ENCODE measurements around the gene GPHB5. TPM values are rescaled to one million over a fixed set of nuclear protein-coding genes. Genes with fewer than 3 reads are reported as not detected.

GPHB5 gene
- total RNA-seq, 4 donors from 2014 or later, result not detected

DNA sequence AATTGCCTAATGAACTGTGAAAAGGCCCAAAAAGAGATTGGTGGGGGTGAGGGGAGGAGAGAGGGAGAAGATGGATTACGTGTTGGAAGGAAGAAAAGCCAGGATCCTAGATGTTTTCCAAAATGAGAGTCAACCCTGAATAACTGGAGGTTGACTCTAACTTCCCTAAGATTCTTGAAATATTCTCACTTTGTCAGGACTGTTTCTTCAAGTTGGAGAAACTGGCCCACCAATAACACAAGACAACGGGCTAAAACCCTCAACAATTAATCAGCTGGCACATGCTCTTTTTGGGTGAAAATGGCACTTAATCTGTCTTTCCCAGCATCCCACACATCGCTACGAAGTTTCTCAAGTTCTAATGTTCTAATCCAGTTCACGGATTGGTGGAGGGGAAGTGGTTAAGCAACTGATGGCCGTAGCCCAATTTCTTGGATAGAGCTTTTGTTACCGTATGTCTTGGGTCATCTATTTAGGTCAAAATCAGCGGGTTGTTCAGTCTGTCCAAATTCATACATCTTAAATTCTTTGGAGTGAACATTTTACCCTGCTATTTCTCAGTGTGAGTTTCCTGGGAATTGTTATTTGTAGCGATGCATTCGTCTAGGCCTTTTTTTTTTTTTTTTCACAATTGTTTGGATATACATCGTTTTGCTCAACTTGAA is 49.0 kb downstream of the GPHB5 start:
- H3K9me3 ChIP-seq, result no peaks in the 10 kb centered on the region
- H3K4me1 ChIP-seq, result peaks cover 0 to 7% of the 10 kb centered on the region in 2 donors
- H3K36me3 ChIP-seq, result no peaks in the 10 kb centered on the region
- intact Hi-C loops (cut with DNase I; ENCODE audit: low total_unique reads) (no loop called here), in situ Hi-C loops (cut with MboI; ENCODE audit: low sequenced_read_pairs in 4 of 4) (loop anchor here in 3 of 4 donors (10.0 kb wide), 2 partner anchors 95 to 1105 kb away; no protein-coding TSS in a partner anchor)
- no peak for DNase-seq
- no peaks in the 10 kb centered on the region for H3K27me3 ChIP-seq
- H3K27ac ChIP-seq, result no peak overlapping the region
- TF ChIP-seq, protein P1, sequence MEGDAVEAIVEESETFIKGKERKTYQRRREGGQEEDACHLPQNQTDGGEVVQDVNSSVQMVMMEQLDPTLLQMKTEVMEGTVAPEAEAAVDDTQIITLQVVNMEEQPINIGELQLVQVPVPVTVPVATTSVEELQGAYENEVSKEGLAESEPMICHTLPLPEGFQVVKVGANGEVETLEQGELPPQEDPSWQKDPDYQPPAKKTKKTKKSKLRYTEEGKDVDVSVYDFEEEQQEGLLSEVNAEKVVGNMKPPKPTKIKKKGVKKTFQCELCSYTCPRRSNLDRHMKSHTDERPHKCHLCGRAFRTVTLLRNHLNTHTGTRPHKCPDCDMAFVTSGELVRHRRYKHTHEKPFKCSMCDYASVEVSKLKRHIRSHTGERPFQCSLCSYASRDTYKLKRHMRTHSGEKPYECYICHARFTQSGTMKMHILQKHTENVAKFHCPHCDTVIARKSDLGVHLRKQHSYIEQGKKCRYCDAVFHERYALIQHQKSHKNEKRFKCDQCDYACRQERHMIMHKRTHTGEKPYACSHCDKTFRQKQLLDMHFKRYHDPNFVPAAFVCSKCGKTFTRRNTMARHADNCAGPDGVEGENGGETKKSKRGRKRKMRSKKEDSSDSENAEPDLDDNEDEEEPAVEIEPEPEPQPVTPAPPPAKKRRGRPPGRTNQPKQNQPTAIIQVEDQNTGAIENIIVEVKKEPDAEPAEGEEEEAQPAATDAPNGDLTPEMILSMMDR (IDR thresholded peaks at IDR 0.05 in 4 of 5, conservative IDR thresholded peaks at IDR 0.05 in 1 of 5), result no peak
- no peak for TF ChIP-seq POLR2A (IDR thresholded peaks at IDR 0.05)
- ATAC-seq, result no peak
- H3K4me3 ChIP-seq, result no peak overlapping the region

- no peak overlapping the region for H3K27ac ChIP-seq
- no peak for ATAC-seq
- no peak for DNase-seq
- H3K27me3 ChIP-seq, result no peaks in the 10 kb centered on the region
- no peak overlapping the region for H3K4me3 ChIP-seq
- intact Hi-C loops (cut with DNase I; ENCODE audit: low total_unique reads) (no loop called here), in situ Hi-C loops (cut with MboI; ENCODE audit: low sequenced_read_pairs in 4 of 4) (no loop called here)
- TF ChIP-seq, protein P1 (IDR thresholded peaks at IDR 0.05 in 4 of 5, conservative IDR thresholded peaks at IDR 0.05 in 1 of 5), result no peak
- TF ChIP-seq POLR2A (IDR thresholded peaks at IDR 0.05), result no peak
- peaks cover 0 to 7% of the 10 kb centered on the region in 2 donors for H3K4me1 ChIP-seq
- H3K9me3 ChIP-seq, result no peaks in the 10 kb centered on the region
- H3K36me3 ChIP-seq, result no peaks in the 10 kb centered on the region
Observed at GRCh38 chr14:63268771-63269170, 50.0 kb downstream of the GPHB5 start.

DNA sequence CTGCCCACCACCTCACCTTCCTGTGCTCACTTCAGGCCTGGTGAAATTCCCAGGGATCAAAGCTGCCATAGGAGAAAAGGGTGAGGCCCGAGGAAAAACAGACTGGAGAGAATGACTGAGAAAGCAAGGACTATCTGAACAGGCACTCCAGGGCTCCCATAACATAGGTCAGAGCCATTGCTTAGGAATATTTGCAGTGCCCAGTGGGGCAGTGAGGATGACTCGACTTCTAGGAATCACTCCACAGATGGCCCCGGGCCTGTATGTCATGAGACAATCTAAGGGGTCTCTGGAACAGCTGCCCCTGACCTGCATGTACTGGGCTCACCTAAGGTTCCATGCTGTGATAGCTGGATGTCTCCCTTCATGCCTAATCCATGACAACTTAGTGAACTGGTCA is 51.6 kb downstream of the GPHB5 start:
- no peaks in the 10 kb centered on the region for H3K27me3 ChIP-seq
- H3K36me3 ChIP-seq, result no peaks in the 10 kb centered on the region
- in situ Hi-C loops (cut with MboI; ENCODE audit: low sequenced_read_pairs in 4 of 4) (no loop called here), intact Hi-C loops (cut with DNase I; ENCODE audit: low total_unique reads) (no loop called here)
- ATAC-seq, result no peak
- TF ChIP-seq POLR2A (IDR thresholded peaks at IDR 0.05), result no peak
- TF ChIP-seq, protein P1 (IDR thresholded peaks at IDR 0.05 in 4 of 5, conservative IDR thresholded peaks at IDR 0.05 in 1 of 5), result no peak
- no peaks in the 10 kb centered on the region for H3K9me3 ChIP-seq
- DNase-seq, result no peak
- no peak overlapping the region for H3K27ac ChIP-seq
- H3K4me1 ChIP-seq, result no peaks in the 10 kb centered on the region
- H3K4me3 ChIP-seq, result no peak overlapping the region

- DNase-seq (no peak), ATAC-seq (no peak)
- no peak overlapping the region for H3K27ac ChIP-seq
- no peaks in the 10 kb centered on the region for H3K9me3 ChIP-seq
- no peak overlapping the region for H3K4me3 ChIP-seq
- H3K27me3 ChIP-seq, result no peaks in the 10 kb centered on the region
- intact Hi-C loops (cut with DNase I; ENCODE audit: low total_unique reads) (no loop called here), in situ Hi-C loops (cut with MboI; ENCODE audit: low sequenced_read_pairs in 4 of 4) (no loop called here)
- no peaks in the 10 kb centered on the region for H3K36me3 ChIP-seq
- no peak for TF ChIP-seq POLR2A (IDR thresholded peaks at IDR 0.05)
- TF ChIP-seq, protein P1 (IDR thresholded peaks at IDR 0.05 in 4 of 5, conservative IDR thresholded peaks at IDR 0.05 in 1 of 5), result no peak
- H3K4me1 ChIP-seq, result no peaks in the 10 kb centered on the region
Observed at GRCh38 chr14:63266106-63266505, 52.6 kb downstream of the GPHB5 start.

Other genes with a start within 250 kb of the GPHB5 start
- 1 to 10 TPM; 2.8 to 4.9 (median 3.8) TPM for gene RHOJ, start 114.5 kb downstream of the GPHB5 start, total RNA-seq
- 10 to 100 TPM; 14.6 to 25.8 (median 22.3) TPM for gene PPP2R5E, start 224.4 kb upstream of the GPHB5 start, total RNA-seq

Data from gastrocnemius medialis (tissue), 4 donors.